Astrocyte of the cerebellum (primary cell): ENCODE measurements around the gene TTC38.

Experiments used
- DNase-seq: peaks from one replicate; pipeline ENCODE4 v3.0.0-alpha.2; 2011; ENCODE audit warnings: low read depth
- H3K4me3 ChIP-seq: 2 replicates; pipeline ENCODE4 v1.5.1; 2011; ENCODE audit warnings: mild to moderate bottlenecking, low read depth, low read length, moderate library complexity
- in situ Hi-C: cut with HindIII; loops from 2 replicates; pipeline ENCODE4 v1.10.0; 2017; ENCODE audit warnings: low sequenced_read_pairs
- TF ChIP-seq, protein P1 (sequence below): IDR thresholded peaks from 2 replicates; pipeline ENCODE4 v1.5.1; 2012; ENCODE audit warnings: low read length, low read depth, moderate library complexity, mild to moderate bottlenecking; ENCODE audit errors: missing control alignments

Gene TTC38

DNA sequence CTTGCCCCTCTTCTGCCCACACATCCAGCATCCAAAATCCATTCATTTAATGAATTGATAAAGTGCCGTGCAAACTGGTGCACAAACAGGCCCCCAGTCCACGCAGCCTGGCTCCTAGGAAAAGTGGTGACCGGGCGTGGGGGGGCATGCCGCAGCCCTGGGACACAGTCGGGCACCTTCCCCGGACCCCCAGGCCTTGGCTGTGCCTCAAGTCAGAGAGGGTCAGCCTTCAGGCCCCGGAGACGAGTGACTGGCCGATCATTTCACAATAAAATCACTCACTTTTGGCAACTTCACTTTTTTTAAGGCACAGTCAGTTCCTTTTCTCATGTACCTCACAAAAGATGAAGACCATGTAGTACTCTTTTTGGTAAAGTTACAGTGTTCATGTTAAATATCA, 25.7 kb upstream of the TTC38 start:
- TF ChIP-seq, protein P1, sequence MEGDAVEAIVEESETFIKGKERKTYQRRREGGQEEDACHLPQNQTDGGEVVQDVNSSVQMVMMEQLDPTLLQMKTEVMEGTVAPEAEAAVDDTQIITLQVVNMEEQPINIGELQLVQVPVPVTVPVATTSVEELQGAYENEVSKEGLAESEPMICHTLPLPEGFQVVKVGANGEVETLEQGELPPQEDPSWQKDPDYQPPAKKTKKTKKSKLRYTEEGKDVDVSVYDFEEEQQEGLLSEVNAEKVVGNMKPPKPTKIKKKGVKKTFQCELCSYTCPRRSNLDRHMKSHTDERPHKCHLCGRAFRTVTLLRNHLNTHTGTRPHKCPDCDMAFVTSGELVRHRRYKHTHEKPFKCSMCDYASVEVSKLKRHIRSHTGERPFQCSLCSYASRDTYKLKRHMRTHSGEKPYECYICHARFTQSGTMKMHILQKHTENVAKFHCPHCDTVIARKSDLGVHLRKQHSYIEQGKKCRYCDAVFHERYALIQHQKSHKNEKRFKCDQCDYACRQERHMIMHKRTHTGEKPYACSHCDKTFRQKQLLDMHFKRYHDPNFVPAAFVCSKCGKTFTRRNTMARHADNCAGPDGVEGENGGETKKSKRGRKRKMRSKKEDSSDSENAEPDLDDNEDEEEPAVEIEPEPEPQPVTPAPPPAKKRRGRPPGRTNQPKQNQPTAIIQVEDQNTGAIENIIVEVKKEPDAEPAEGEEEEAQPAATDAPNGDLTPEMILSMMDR: no peak
- DNase-seq: no peak
- in situ Hi-C loops: loop anchor here (5.0 kb wide), 1 partner anchor 95 kb away; no protein-coding TSS in a partner anchor
- no peak overlapping the region for H3K4me3 ChIP-seq

DNA sequence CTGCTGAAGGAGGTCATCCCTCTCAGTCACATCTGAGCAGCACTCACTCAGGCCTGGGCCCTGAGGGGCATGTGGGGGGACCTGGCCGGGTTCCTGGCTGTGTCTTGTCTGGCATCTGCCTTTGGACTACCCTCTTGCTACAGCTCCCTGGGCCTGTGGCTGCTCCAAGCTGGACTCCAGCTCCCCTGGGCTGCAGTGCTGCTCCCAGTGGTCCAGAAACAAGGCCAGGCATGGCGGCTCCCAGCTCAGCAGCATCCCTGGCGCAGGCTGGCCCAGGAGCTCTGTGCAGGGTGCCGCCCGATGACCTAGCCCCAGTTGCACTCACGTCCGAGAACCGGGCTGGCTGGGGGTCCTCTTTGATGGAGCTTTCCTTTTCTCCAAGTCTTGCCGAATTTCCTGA, 23.0 kb upstream of the TTC38 start:
- H3K4me3 ChIP-seq: no peak overlapping the region
- DNase-seq: no peak
- in situ Hi-C loops: loop anchor here (5.0 kb wide), 1 partner anchor 97 kb away; no protein-coding TSS in a partner anchor
- TF ChIP-seq, protein P1: no peak

DNA sequence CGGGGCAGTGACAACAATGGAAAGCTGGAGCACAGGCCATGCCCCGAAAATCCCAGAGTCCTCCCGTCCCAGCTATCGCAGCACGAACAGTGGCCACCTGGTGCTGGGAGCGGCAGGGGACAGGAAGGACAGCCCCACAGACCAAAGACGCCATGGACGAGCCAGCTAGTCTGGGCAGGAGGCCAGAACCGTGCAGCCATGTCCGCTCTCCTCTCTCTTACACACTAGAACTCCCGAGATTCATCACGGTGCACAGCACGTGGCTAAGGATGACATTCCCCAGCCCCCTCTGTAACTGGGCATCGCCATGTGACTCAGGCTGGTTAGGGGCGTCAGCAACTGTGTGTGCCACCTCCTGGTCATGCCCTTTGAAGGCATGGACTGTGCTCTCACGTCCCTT, 22.3 kb upstream of the TTC38 start:
- H3K4me3 ChIP-seq: no peak overlapping the region
- TF ChIP-seq, protein P1: no peak
- no peak for DNase-seq
- in situ Hi-C loops: no loop called here

DNA sequence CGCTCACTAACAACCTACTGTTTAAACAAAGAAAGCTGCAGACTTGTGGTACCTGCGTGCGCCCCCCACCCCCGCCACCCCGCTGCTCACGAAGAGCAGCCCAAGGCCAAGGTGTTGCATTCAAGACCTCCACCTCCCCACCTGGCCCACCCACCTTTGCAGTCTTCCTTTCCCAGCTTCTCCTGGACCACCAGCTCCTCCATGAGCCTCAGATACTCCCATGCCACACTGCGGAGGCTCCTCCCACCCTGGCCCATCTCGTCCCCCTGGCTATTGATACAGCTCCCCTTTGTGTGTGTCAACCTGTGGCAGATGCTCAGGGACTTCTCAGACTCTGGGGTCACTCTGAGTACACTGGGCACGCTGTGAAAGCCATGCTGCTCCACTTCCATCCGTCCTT, 21.6 kb upstream of the TTC38 start:
- in situ Hi-C loops: no loop called here
- H3K4me3 ChIP-seq: no peak overlapping the region
- no peak for DNase-seq
- TF ChIP-seq, protein P1: no peak

DNA sequence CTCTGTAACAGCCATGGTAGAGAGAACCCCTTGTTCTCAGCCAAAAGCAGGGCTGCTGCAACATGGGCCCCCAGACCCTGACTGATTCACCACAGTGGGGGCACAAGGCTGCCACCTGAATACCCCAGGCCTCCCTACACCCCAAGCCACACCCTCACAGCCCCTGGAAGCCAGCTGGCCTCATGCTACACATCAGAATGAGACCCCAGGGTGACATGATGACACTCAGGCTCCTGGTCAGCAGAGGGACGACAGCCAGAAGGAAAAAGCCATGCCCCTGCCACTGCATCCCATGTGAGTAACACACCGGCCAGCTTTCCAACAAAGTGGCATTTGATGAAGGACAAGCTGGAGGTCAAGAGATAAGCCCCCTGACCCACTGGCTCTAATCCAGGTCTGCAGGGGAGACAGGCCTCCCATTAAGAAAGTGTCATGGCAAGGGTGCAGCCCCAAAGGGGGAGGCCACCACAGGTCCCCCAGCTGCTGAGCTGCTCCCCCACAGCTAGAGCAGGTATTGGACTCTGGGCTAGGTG, 20.3 kb upstream of the TTC38 start:
- in situ Hi-C loops: no loop called here
- no peak for DNase-seq
- TF ChIP-seq, protein P1: no peak
- H3K4me3 ChIP-seq: no peak overlapping the region

DNA sequence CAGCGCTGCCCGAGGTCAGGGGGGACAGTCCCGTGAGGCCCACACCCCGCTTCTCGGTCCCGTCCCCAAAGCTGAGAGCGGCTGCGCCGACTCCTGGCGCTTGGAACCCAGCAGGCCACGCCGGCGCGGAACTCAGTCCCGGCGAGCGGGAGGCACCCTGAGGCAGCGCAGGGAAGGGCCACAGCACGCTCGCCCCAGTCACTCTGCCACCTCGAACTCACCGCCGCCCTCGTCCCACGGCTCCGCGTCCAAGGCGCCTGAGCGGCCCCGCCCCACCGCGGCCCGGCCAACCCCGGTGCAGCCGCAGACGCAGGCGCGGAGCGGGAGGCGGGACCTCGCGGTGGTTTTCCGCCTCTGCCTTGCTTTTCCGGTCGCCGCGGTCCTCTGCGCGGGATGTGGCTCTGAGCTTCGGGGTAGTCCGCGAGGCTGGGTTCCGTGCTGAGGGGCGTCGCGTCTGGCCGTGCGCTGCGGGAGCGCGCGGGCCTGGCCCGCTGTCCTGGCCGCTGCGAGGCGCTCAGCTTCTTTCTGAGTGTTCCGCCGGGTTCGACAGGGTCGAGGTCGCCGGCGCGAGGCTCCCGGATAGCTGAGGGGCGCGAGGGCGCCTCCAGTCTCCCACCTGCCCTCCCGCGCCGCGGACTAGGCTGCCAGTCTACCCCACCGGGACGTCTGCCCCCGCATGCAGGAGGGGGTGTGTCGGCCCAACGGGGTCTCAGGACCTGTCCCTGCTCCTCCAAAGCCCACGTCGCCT, 17.6 kb upstream of the TTC38 start, which contains the start of gene CDPF1:
TSS of gene CDPF1 (minus strand) at position 259 of the 748 bp plus-strand sequence. CDS start 2,009 bp downstream, outside the sequence.
- DNase-seq: peak; percentile 18
- in situ Hi-C loops: no loop called here
- TF ChIP-seq, protein P1: no peak
- H3K4me3 ChIP-seq: peak within 1 kb of the TSS; percentile 79
